Endothelial cell of umbilical vein (primary cell): ENCODE results near the gene SLC6A9. TPM values are rescaled to one million over a fixed set of nuclear protein-coding genes. Genes with fewer than 3 reads are reported as not detected.

ENCODE experiments used
- BruUV-seq: library from RNA; stranded (reverse); fragments of 400-500 nt; replicated peaks from 2 replicates; lab custom pipeline; 2021; lab: Mats Ljungman, UMichigan
- CTCF ChIA-PET: fragments of 300-600, 350-600 bp; sonication (Branson Sonifier 250); formaldehyde crosslinking; loops from one replicate; lab custom pipeline; 2021; ENCODE audit warnings: antibody characterized with exemption, inconsistent platforms; lab: Charles Lee
- POLR2A ChIA-PET: fragments of 300-600, 350-600 bp; sonication (Branson Sonifier 250); formaldehyde crosslinking; loops from one replicate; lab custom pipeline; 2021; ENCODE audit warnings: antibody characterized with exemption, inconsistent platforms; lab: Charles Lee
- DNase-seq: peaks from one replicate; pipeline ENCODE4 v3.0.0-alpha.2; 2011; ENCODE audit warnings: low read depth, low spot score
- FAIRE-seq: peaks from 2 replicates; lab custom pipeline; 2011; peaks lifted over from hg19 to GRCh38; lab: Jason Lieb, UNC
- H2AFZ ChIP-seq: 2 replicates; pipeline ENCODE4 v1.6.0; 2012; ENCODE audit warnings: low read depth, low read length, control low read depth, inconsistent platforms
- H3K27ac ChIP-seq: 2 replicates; pipeline ENCODE4 v1.5.1; 2011; ENCODE audit warnings: low read depth, mild to moderate bottlenecking, control low read depth, low read length, moderate library complexity; ENCODE audit not compliant: insufficient read depth
- H3K27me3 ChIP-seq, 2 experiments: 2 replicates each; pipeline versions ENCODE4 v1.6.0 to v1.6.1; 2011; ENCODE audit warnings: low read length in 2 of 2, mixed read lengths in 1 of 2; ENCODE audit not compliant: control insufficient read depth in 2 of 2, insufficient read depth in 2 of 2
- H3K36me3 ChIP-seq, 2 experiments: 2 replicates in 1 of 2; 3 replicates in 1 of 2; pipeline ENCODE4 v1.5.1; 2011; ENCODE audit warnings: low read length in 2 of 2, mild to moderate bottlenecking in 1 of 2, moderate library complexity in 1 of 2; ENCODE audit not compliant: control insufficient read depth in 2 of 2, insufficient read depth in 2 of 2; ENCODE audit errors: extremely low read depth in 1 of 2
- H3K4me1 ChIP-seq: 3 replicates; pipeline ENCODE4 v1.5.1; 2011; ENCODE audit warnings: mild to moderate bottlenecking, low read length; ENCODE audit not compliant: control insufficient read depth, insufficient read depth; ENCODE audit errors: extremely low read depth
- H3K4me2 ChIP-seq: 2 replicates; pipeline ENCODE4 v1.6.1; 2011; ENCODE audit warnings: low read length, control low read depth, mixed read lengths; ENCODE audit not compliant: insufficient read depth
- H3K4me3 ChIP-seq, 3 experiments: fragments of 200-600 bp in 1 of 3; sonication (generic), shearing (Covaris generic) in 1 of 3; replicated peaks in 1 of 3; 2 replicates each; pipeline ENCODE4 v1.5.1; 2011 to 2016; ENCODE audit warnings: control low read depth in 3 of 3, low read length in 3 of 3, mild to moderate bottlenecking in 2 of 3, inconsistent platforms in 1 of 3, low read depth in 1 of 3, moderate library complexity in 1 of 3; ENCODE audit not compliant: insufficient read depth in 1 of 3
- H3K79me2 ChIP-seq: 2 replicates; pipeline ENCODE4 v1.6.0; 2012; ENCODE audit warnings: low read length, inconsistent platforms; ENCODE audit not compliant: control insufficient read depth, insufficient read depth
- H3K9ac ChIP-seq: replicated peaks from 2 replicates; pipeline ENCODE3; 2011; ENCODE audit warnings: low read length, control low read depth; ENCODE audit not compliant: insufficient read depth; ENCODE audit errors: extremely low read depth
- H3K9me1 ChIP-seq: replicated peaks from 3 replicates; pipeline ENCODE4 v1.6.0; 2011; ENCODE audit warnings: mild to moderate bottlenecking, low read length; ENCODE audit not compliant: control insufficient read depth, insufficient read depth; ENCODE audit errors: extremely low read depth
- H3K9me3 ChIP-seq: replicated peaks from 2 replicates; pipeline ENCODE4 v1.5.1; 2012; ENCODE audit warnings: low read length, inconsistent platforms; ENCODE audit not compliant: control insufficient read depth, insufficient read depth
- H4K20me1 ChIP-seq: replicated peaks from 2 replicates; pipeline ENCODE3; 2011; ENCODE audit warnings: mild to moderate bottlenecking, low read length; ENCODE audit not compliant: control insufficient read depth, insufficient read depth; ENCODE audit errors: extremely low read depth
- EZH2 ChIP-seq: IDR thresholded peaks from 2 replicates; pipeline ENCODE4 v1.6.1; 2012; ENCODE audit warnings: borderline replicate concordance, low read depth, mild to moderate bottlenecking, moderate library complexity, low read length, inconsistent platforms; ENCODE audit not compliant: severe bottlenecking
- FOS ChIP-seq: IDR thresholded peaks from 2 replicates; pipeline ENCODE4 v1.6.1; 2011; ENCODE audit warnings: mild to moderate bottlenecking, low read length, moderate library complexity, borderline replicate concordance; ENCODE audit not compliant: insufficient read depth
- JUN ChIP-seq: IDR thresholded peaks from 2 replicates; pipeline ENCODE4 v1.6.1; 2011; ENCODE audit warnings: borderline replicate concordance, low read depth; ENCODE audit not compliant: insufficient read length, insufficient read depth
- MYC ChIP-seq: IDR thresholded peaks from one replicate; pipeline ENCODE4 v1.6.1; 2011; ENCODE audit warnings: mild to moderate bottlenecking, low read depth, low read length
- POLR2A ChIP-seq: IDR thresholded peaks from 2 replicates; pipeline ENCODE4 v1.6.1; 2012; ENCODE audit warnings: low read depth, mild to moderate bottlenecking, control low read depth, low read length
- POLR2AphosphoS5 ChIP-seq: IDR thresholded peaks from 2 replicates; pipeline ENCODE4 v1.6.1; 2012; ENCODE audit warnings: low read depth, mild to moderate bottlenecking, control low read depth, low read length, moderate library complexity; ENCODE audit not compliant: insufficient read depth
- dilution Hi-C: fragments of 300-500 bp; cut with MboI; formaldehyde crosslinking; loops from one replicate; pipeline ENCODE4 v1.15.0; 2019; ENCODE audit warnings: low sequenced_read_pairs; ENCODE audit not compliant: extremely low pct_ligation_motif_present
- intact Hi-C: fragments of 100-400 bp; cut with micrococcal nuclease; formaldehyde crosslinking; loops from one replicate; pipeline ENCODE4 v1.10.0; 2022
- polyA plus RNA-seq, 4 experiments: library from polyadenylated mRNA; depleted of rRNA in 3 of 4; stranded (reverse) in 3 of 4; unstranded in 1 of 4; fragments of >200 nt; gene quantifications; 2 replicates each; pipeline versions ENCODE4 v1.2.1 to v1.2.3, GENCODE V29; 2011 to 2012; ENCODE audit warnings: missing spikeins in 1 of 4
- total RNA-seq: library from RNA; stranded (reverse); gene quantifications from 2 replicates; pipeline ENCODE4 v1.2.3, GENCODE V29; 2021

SLC6A9 gene
- total and polyA plus RNA-seq, 2 donors (not counting 3 experiments of a cell fraction or from before 2014, with no cell fraction given): 0.80 to 1.5 TPM

GRCh38 chr1:44034976-44035716, 3.9 kb upstream of the SLC6A9 start:
- Histone ChIP-seq H3K9me1 (no peaks in the 10 kb centered on the region), H3K4me3 (no peak overlapping the region), H3K27me3 (no peaks in the 10 kb centered on the region), H3K4me2 (no peak overlapping the region), H3K36me3 (no peaks in the 10 kb centered on the region), H2AFZ (no peak overlapping the region), H4K20me1 (no peaks in the 10 kb centered on the region), H3K9me3 (no peaks in the 10 kb centered on the region), H3K9ac (no peak overlapping the region), H3K4me1 (peaks cover 2% of the 10 kb centered on the region), H3K27ac (no peak overlapping the region), H3K79me2 (no peaks in the 10 kb centered on the region)
- TF ChIP-seq POLR2A (no peak), MYC (no peak), FOS (no peak), EZH2 (no peak), POLR2AphosphoS5 (no peak), JUN (no peak)
- no peak for DNase-seq
- no peak for FAIRE-seq
- no TSS peak for BruUV-seq
- POLR2A ChIA-PET: no interaction called here
- dilution Hi-C loops (no loop called here), intact Hi-C loops (loop anchor here (5.0 kb wide), 2 partner anchors 43 to 323 kb away; partner anchors contain the start of gene CCDC24)
- CTCF ChIA-PET: interaction anchor here (1.6 to 4.8 kb wide), 4 partner anchors 13 to 272 kb away, joined by 5 to 101 read pairs (median 45); no protein-coding TSS in a partner anchor

DNA sequence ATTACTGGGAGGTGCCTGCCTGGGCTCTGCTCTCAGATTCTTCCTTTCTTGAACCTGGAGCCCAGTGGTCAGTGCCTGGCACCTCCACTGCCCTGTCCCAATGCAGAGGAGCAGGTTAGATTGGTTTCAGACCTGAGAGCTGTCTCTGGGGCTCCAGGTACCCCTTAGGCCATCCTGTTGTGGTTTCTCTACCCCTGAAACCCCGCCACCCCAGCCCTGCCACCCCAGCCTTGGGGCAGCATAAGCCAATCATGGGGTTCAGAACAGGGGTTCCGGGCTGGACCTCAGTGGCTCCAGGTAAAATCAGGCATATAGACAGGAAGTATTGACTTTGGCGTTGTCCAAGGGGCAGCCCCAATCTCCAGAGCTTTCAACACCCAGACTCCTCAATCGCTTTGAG, 3.2 kb upstream of the SLC6A9 start:
- no TSS peak for BruUV-seq
- H3K9me3 ChIP-seq: no peaks in the 10 kb centered on the region
- ChIA-PET POLR2A (no interaction called here), CTCF (interaction anchor here (1.7 to 4.8 kb wide), 3 partner anchors 14 to 271 kb away, joined by 7 to 101 read pairs (median 58); no protein-coding TSS in a partner anchor)
- no peak overlapping the region for H3K27ac ChIP-seq
- no peaks in the 10 kb centered on the region for H3K36me3 ChIP-seq
- intact Hi-C loops: loop anchor here (5.0 kb wide), 1 partner anchor 42 kb away; the partner anchor contains the start of gene CCDC24
- no peaks in the 10 kb centered on the region for H4K20me1 ChIP-seq
- H3K9me1 ChIP-seq: no peaks in the 10 kb centered on the region
- H3K4me1 ChIP-seq: peaks cover 5% of the 10 kb centered on the region
- no peak for DNase-seq
- FAIRE-seq: no peak
- dilution Hi-C loops: no loop called here
- TF ChIP-seq EZH2: no peak
- no peak for TF ChIP-seq POLR2AphosphoS5
- no peak for TF ChIP-seq MYC
- H3K4me3 ChIP-seq: no peak overlapping the region
- H3K79me2 ChIP-seq: no peaks in the 10 kb centered on the region
- no peaks in the 10 kb centered on the region for H3K27me3 ChIP-seq
- H3K4me2 ChIP-seq: no peak overlapping the region
- H2AFZ ChIP-seq: no peak overlapping the region
- H3K9ac ChIP-seq: no peak overlapping the region
